Fibroblast of skin of right biceps (primary cell): Measurements from ENCODE around the gene ACBD7.

ENCODE experiments used
- DNase-seq: peaks from one replicate; pipeline ENCODE4 v3.0.0-alpha.2; 2013

The ACBD7 gene

GRCh38 chr10:15084502-15084922 is 4.1 kb downstream of the ACBD7 start:
- peak; percentile 90 for DNase-seq

DNA sequence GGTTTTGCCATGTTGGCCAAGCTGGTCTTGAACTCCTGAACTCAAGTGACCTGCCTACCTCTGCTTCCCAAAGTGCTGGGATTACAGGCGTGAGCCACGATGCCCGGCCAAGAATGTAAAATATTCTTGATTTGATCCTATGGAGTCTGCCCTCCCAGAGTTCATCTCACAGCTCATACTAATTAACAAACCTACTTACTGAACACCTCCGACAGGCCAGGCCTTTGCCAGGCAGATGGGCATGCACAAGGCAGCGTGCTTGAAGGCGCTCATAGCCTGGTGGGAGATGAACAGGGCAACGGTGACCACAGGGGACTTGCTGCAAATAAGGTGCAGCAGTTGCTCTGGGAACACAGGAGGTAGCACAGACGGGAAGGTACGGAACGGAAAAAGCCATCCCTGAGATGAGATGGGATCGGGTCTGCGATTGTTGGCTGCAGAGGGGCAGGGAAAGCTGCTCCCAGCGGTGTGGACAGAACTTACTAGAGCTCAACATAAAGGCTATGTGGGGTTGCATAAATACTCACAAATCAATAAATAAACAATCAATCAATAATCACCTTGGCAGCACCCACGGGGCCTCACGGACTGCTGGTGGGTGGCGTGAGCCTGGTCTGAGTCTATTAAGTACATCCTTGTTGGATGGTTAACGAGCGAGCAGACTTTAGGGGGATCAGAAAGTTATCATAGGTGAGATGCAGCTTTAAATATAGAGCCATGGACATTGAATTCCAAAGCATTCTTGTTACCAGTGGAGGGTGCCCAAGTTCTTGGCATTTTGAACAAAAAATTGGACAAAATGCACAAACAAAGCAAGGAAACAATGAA is 4.7 kb downstream of the ACBD7 start:
- DNase-seq: no peak

- DNase-seq: no peak
Observed at GRCh38 chr10:15075421-15075820, 13.2 kb downstream of the ACBD7 start.

DNA sequence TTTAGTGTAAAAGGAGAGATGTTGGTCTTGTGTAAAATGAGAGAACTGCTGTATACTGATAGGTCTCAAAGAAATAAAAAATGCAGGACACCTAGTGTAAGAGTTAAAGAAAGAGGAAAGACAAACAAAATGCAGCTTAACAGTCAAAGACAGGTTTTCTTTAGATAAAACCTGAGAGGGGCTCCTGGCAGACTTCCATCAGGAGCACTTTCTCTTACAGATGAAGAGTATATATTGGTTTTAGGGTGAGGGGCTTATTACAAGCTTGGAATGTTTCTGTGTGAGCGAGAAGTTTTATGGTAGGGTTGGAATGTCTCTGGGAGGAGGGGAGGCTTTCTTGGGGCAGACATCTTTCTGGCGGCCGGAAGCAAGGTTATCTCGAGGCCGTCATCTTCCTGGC is 16.2 kb downstream of the ACBD7 start:
- DNase-seq: no peak

DNA sequence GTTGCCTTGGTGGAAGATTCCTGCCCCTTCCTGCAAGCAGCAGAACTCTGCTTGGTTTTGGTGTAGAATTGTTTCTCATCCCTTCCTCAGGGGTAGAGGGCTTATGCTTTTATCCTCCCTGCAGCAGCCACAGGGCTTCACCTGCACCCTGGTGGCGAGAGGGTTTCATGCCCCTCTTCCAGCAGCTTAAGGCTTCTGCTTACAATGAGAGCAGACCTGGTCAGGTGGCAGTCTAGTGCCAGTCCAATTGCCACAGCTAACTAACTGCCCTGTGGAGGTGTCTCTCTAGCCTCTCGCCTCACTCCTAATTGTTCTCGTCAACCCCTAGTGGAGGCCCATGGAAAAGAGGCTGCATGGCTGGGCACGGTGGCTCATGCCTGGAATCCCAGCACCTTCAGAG is 19.3 kb downstream of the ACBD7 start:
- DNase-seq: no peak

DNA sequence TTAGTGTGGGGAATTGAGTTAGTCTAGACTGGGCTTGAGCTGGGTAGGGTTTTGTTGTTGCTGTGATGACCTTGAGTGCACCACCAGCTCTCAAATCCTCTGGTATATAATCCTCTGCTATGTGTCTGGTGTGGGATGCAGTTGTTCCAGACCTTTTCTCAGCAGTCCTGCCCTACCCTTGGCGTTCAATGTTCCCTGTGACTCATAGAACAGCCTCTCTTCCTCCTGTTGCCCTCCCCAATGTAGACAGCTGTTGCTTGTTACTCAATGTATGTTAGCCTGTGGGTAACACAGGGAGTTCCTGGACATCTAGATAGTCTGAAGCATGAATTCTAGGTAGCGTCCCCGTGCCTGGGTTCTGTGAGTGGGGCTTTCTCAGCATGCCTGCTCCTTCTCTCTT is 19.8 kb downstream of the ACBD7 start:
- peak; percentile 5 for DNase-seq

GRCh38 chr10:15067154-15067553 is 21.4 kb downstream of the ACBD7 start:
- DNase-seq: no peak

- DNase-seq: no peak
Observed at GRCh38 chr10:15060638-15061037, 27.9 kb downstream of the ACBD7 start.

DNA sequence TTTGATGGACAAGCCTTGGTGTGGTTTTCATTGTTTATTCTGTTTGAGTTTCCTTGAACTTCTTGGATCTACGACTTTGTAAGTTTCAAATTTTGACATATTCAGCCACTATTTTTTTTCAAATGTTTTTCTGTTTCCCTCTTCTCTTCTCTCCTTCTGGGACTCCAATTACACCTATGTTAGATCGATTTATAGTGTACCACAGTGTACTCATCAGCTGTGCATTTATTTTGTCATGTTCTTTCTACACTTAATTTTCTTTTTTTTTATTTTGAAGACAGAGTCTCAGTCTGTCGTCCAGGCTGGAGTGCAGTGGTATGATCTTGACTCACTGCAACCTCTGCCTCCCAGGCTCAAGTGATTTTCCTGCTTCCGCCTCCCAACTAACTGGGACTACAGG is 28.7 kb downstream of the ACBD7 start:
- no peak for DNase-seq

- no peak for DNase-seq
Observed at GRCh38 chr10:15058689-15059088, 29.9 kb downstream of the ACBD7 start.

DNA sequence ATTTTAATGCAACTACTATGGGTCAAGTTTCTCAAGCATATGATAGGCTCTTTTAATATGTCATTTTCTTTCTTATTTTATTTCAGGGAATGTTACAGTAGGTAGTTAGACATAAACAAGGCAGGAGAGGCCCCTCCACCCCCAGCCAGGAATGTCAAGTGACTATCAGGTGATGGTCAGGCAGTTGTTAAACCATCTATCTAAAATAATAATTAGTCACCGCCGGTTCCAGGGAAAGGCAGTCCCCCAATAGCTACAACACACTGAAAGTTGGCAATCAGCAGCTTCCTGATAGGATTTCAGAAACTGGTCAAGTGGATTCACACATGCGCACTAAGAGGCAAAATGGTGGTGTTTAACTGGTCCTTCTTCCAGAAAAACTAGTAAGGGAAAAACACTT is 35.5 kb downstream of the ACBD7 start:
- DNase-seq: no peak

DNA sequence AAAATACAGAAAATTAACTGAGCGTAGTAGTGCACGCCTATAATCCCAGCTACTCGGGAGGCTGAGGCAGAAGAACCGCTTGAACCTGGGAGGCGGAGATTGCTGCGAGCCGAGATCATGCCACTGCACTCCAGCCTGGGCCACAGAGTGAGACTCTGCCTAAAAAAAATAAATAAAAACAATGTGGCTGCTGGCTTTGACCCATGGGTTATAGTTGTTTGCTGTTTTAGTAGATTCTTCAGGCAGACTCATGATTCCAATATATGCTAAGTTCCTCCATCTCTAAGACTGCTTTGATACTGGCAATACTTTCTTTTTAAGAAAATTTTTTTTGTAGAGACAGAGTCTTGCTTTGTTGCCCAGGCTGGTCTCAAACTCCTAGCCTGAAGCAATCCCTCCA is 36.5 kb downstream of the ACBD7 start:
- no peak for DNase-seq

- no peak for DNase-seq
Observed at GRCh38 chr10:15049533-15049932, 39.0 kb downstream of the ACBD7 start.

DNA sequence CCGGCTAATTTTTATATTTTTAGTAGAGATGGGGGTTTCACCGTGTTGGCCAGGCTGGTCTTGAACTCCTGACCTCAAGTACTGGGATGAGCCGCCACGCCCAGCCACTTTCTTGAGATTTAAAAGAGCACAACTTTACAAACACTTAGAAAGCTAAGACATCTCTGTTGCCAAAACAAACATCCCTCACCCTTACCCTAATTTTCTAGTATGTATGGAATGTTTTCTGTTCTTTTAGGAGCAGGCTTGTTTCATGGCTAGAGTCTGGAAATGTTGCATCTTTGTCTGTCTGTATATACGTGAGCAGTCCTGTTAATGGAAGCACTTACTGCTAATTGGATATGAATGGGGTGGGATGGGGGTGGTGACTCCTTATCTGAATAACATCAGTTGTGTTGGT is 42.0 kb downstream of the ACBD7 start:
- peak; percentile 66 for DNase-seq

GRCh38 chr10:15045380-15045779 is 43.2 kb downstream of the ACBD7 start:
- DNase-seq: no peak

DNA sequence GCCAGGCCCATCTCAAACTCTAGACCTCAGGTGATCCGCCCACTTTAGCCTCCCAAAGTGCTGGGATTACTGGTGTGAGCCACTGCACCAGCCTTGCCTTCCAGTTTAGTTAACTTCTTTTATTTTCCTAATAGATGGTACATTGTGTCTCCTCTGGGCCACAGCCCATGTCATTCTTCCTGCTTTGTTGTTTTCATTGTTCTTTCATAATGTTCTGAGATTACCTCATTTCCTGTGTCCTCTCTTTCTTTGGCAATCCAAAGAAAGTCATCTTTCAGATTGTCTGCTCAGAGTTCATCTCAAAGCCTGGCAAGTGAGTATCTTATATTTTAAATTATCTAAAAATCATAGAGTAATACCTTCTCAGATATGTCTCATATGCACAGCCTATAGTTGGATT is 44.9 kb downstream of the ACBD7 start, which contains the start of gene OLAH:
Gene OLAH, plus strand, starts transcription at position 270 of the 400 bp plus-strand sequence. CDS start 3,346 bp downstream, outside the sequence.
- no peak for DNase-seq

- DNase-seq: no peak
Observed at GRCh38 chr10:15038416-15038815, 50.2 kb downstream of the ACBD7 start.

DNA sequence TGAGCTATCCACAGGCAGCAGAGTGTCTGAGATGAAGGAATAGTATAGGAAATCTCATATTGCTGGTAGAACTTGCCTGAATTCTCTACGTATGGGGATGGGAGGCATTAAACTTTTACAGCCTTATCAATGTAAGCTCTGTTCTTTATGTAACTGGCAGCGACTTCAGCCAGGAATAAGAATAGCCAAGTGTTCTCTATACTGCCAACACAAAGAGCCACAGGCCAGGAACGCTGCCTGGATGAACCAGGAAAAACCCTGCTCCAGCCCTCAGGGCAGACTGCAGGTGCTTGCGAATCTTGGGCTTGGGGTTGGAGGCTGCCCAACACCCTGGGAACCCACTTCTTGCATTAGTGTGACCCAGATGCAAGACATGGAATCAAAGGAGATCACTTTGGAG is 50.9 kb downstream of the ACBD7 start:
- no peak for DNase-seq

GRCh38 chr10:15035385-15036301 is 52.9 kb downstream of the ACBD7 start:
- DNase-seq: peak; percentile 78

DNA sequence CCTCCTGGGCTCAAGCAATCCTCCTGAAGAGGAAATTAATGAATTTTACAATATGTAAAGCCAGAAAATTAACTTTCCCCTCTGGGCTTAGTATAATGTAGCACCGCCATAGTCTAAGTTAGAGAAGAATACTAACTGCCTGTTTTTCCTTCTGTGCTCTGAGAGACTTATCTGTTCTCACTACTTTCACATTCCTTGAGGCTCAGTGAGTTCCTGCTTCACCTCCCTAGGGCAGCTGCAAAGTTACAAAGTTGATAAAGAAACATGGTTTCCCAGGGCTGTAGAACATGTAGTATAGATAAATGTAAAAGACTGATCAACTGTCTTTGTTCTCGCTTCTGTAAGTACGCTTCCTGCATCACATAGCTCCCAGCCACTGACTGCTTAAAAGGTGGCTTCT is 60.8 kb downstream of the ACBD7 start:
- no peak for DNase-seq
